Smooth muscle cell of the brain vasculature (primary cell): ENCODE measurements around the gene BMF.
A peak's percentile ranks its signal among the peaks of the same experiment; 100 is the strongest.

Experiments
- DNase-seq: peaks from one replicate; pipeline ENCODE4 v3.0.0-alpha.2; 2012; ENCODE audit warnings: low read depth, low spot score

Gene BMF

GRCh38 chr15:40048926-40049475 is 59.7 kb downstream of the BMF start:
- no peak for DNase-seq

- no peak for DNase-seq
These were observed 60.4 kb downstream of the BMF start for GRCh38 chr15:40048211-40048792.

DNA sequence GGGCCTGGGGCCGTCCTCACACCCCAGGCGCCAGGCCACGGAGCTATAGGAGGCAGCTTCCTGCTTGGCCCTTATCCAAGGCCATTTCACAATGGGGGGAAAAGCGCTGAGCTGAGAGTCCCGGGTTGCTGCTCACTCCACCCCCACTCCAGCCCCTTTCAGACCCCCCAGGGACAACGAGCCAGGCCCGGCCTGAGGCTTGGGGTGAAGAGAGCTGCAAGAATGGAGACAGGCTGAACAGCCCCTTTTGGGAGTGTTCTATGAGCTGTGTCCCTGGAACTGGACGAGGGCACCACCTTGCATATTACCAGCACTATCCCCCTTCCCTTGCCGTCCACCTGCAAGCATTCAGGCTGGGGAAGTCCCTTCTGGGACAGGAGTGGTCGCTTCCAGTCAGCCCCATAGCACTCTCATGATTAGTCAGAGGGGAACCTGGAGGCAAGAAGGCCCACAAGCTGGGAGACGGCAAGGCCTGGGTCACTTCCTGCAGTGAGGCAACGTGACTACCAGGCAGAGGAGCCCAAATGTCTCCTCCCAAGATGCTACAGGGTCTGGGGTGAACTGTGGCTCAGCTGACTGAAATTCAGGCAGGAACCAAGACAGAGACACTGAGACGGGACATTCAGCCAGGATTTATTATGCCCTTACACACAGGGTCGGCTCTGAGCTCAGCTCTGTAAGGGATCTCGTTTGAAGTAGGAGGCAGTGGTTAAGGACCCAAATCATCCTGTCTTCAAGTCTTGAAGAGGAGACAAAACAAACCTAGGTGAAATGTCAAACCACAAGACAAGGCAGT is 61.1 kb downstream of the BMF start:
- peak; percentile 70 for DNase-seq

DNA sequence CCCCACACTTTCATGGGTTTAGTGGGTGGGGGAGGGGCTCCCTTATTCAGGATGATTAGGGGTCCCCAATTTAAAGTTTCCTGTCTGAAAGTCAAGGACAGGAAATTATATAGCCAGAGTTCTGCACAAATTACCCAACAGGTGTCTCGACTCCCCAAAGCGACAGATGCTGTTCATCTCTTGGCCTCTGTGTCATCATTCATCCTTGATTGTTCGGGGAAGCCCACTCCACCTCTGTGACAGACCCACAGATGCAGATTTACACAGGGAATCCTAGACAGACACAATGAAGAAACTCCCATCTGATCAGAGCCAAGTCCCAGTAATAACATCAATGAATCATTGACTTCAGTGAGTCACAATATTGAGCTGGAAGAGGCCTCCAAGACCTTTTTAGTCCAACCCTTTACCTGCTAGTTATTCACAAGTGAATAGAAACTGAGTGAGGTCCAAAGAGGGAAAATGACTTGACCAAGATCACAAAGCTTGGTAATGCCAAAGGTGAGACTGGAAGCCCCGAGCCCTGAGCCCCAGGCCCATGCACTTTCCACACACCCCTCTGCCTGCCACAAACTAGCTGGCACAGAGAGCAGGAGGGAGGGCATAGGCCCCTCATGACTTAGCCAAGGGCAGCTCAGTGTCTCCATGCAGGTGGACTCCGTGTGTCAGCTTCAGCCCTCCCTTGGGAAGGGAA is 61.8 kb downstream of the BMF start:
- DNase-seq = no peak

- no peak for DNase-seq
These were observed 63.0 kb downstream of the BMF start for GRCh38 chr15:40045572-40046217.

GRCh38 chr15:40044717-40045571 is 63.7 kb downstream of the BMF start:
- DNase-seq = peak; percentile 46

GRCh38 chr15:40043927-40044716 is 64.6 kb downstream of the BMF start:
- no peak for DNase-seq

GRCh38 chr15:40042791-40043320 is 65.8 kb downstream of the BMF start:
- no peak for DNase-seq

- no peak for DNase-seq
These were observed 67.9 kb downstream of the BMF start for GRCh38 chr15:40040770-40041169.

- DNase-seq = no peak
These were observed 68.4 kb downstream of the BMF start for GRCh38 chr15:40040293-40040635.

GRCh38 chr15:40038638-40039543 is 69.8 kb downstream of the BMF start, which contains the start of gene SRP14:
Gene SRP14 (minus strand): TSS chr15:40039181. CDS start chr15:40039116, 65 bp downstream.
- peak; percentile 77 for DNase-seq

DNA sequence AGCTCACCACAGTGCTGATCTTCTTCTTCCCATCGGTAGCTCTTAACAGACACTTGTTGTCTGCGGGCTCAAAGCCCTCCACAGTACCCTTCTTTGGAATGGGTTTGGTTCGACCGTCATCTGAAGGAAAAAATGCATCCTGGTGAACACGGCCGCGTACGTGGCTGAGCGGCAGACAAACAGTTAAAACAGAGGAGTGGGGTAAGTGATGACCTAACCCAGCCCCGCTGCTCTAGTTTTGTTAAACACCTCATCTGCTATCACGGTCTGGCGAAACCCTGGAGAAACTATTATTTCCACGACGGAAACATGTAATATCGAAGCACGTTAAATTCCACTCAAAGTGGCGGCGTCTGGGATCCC is 70.4 kb downstream of the BMF start:
- DNase-seq = no peak
